Brain microvascular endothelial cell (primary cell): ENCODE data around the gene CORO1C.
A peak's percentile ranks its signal among the peaks of the same experiment; 100 is the strongest.

Experiments used
- DNase-seq: peaks from one replicate; pipeline ENCODE4 v3.0.0-alpha.2; 2020
- H3K27ac ChIP-seq: fragments of 250-450 bp; sonication (Bioruptor Pico); 2 replicates; pipeline ENCODE4 v1.5.1; 2020; ENCODE audit warnings: mild to moderate bottlenecking, moderate library complexity
- H3K27me3 ChIP-seq: fragments of 250-450 bp; sonication (Bioruptor Pico); replicated peaks from 2 replicates; pipeline ENCODE4 v1.5.1; 2020; ENCODE audit warnings: mild to moderate bottlenecking
- H3K36me3 ChIP-seq: fragments of 250-450 bp; sonication (Bioruptor Pico); replicated peaks from 2 replicates; pipeline ENCODE4 v1.5.1; 2020; ENCODE audit warnings: mild to moderate bottlenecking
- H3K4me3 ChIP-seq: 2 replicates; pipeline ENCODE4 v1.5.1; 2011; ENCODE audit warnings: low read depth, mild to moderate bottlenecking, control low read depth, low read length, moderate library complexity
- CTCF ChIP-seq: IDR thresholded peaks from 2 replicates; pipeline ENCODE4 v1.5.1; 2011; ENCODE audit warnings: low read depth, mild to moderate bottlenecking, moderate library complexity, low read length, control low read depth, inconsistent platforms; ENCODE audit errors: missing control alignments
- in situ Hi-C: cut with HindIII; loops from 2 replicates; pipeline ENCODE4 v1.10.0; 2017; ENCODE audit warnings: low sequenced_read_pairs, low pct_ligation_motif_present

CORO1C gene

GRCh38 chr12:108627134-108627920 lies 104.0 kb downstream of the CORO1C start:
- TF ChIP-seq CTCF = no peak
- Histone ChIP-seq H3K4me3 (no peak overlapping the region), H3K27ac (no peak overlapping the region), H3K27me3 (no peaks in the 10 kb centered on the region), H3K36me3 (no peaks in the 10 kb centered on the region)
- in situ Hi-C loops = no loop called here
- no peak for DNase-seq

DNA sequence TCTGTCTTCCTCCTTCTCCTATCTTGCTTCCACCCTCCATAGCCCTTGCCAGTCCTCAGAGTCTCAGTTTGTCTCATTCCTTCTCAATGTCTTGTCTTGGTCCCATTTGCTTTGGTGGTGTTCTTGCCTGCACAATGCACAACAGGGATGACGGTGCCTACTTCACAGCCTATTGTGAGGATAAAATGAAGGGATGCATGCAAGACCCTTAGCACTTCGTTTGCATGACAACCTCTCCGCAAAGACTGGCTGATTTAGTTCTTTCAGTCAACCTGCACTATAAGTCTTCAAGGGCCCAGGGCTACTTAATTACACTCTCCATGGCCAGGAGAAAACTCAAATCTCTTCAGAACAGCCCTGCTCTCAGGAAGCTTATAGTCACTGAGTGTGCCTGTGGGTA lies 106.1 kb downstream of the CORO1C start:
- DNase-seq = no peak
- Histone ChIP-seq H3K27ac (no peak overlapping the region), H3K27me3 (no peaks in the 10 kb centered on the region), H3K4me3 (no peak overlapping the region), H3K36me3 (no peaks in the 10 kb centered on the region)
- no peak for TF ChIP-seq CTCF
- in situ Hi-C loops = no loop called here

- H3K4me3 ChIP-seq = no peak overlapping the region
- in situ Hi-C loops = no loop called here
- H3K36me3 ChIP-seq = no peaks in the 10 kb centered on the region
- H3K27me3 ChIP-seq = no peaks in the 10 kb centered on the region
- no peak for DNase-seq
- TF ChIP-seq CTCF = no peak
- no peak overlapping the region for H3K27ac ChIP-seq
These were observed 107.7 kb downstream of the CORO1C start for GRCh38 chr12:108623577-108623976.

DNA sequence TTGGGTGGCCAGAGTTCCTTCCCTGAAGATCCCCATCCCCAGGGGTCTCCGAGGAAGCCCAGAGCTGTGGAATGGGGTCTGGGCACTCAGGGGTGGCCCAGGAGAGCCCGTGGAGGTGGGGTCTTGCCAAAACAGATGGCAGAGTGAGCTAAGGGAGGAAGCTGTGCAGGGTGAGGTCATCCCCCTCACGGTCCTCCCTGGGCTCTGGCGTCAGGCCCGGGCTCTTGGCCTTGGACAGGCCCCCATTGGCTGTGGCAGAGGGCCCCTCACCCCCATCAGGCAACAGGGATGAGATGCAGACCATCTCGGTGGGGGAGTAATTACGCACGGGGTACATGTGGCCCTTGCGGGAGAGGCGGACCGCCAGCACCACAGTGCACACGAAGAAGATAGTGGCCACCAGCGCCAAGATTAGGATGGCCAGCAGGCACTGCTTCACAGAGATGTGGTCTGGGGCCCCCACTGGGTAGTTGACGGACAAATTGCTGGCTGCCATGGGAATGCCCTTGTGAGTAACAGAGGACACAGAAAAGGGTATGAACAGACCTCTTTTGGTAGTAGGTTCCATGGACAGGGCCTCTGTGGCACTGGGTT lies 108.3 kb downstream of the CORO1C start:
- TF ChIP-seq CTCF = no peak
- Histone ChIP-seq H3K27me3 (no peaks in the 10 kb centered on the region), H3K36me3 (no peaks in the 10 kb centered on the region), H3K27ac (peak overlapping the region; percentile 24), H3K4me3 (no peak overlapping the region)
- no peak for DNase-seq
- in situ Hi-C loops = no loop called here

- Histone ChIP-seq H3K27me3 (no peaks in the 10 kb centered on the region), H3K36me3 (no peaks in the 10 kb centered on the region), H3K4me3 (no peak overlapping the region), H3K27ac (peak overlapping the region; percentile 24)
- in situ Hi-C loops = no loop called here
- no peak for TF ChIP-seq CTCF
- peak; percentile 70 for DNase-seq
These were observed 108.9 kb downstream of the CORO1C start for GRCh38 chr12:108622421-108622820.
